ENCODE results near the gene DNAJB2.

DNAJB2 gene

DNA sequence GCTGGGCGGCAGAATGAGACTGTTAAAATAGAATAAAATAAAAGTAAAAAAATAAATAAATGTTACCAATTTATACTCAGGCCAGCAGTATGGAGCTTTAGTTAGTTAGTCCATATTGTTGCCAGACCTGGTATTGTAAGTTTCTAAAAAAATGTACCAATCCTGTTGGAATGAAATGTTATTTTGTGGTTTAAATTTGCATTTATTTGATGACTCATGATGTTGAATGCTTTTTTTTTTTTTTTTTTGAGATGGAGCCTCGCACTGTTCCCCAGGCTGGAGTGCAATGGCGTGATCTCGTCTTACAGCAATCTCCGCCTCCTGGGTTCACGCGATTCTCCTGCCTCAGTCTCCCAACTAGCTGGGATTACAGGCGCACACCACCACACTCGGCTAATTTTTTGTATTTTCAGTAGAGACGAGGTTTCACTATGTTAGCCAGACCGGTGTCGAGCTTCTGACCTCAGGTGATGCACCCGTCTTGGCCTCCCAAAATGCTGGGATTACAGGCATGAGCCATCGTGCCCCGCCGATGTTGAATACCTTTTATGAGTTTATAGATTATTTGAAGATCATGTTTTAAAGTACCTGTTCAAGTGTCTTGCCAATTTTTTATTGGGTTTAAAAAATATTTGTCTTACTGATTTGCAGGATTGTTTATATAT lies 35.8 kb downstream of the DNAJB2 start:
- Histone ChIP-seq H3K4me3 (replicated peaks; ENCODE audit: low read depth, low read length) (no peak overlapping the region), H3K36me3 (ENCODE audit: control insufficient read depth, insufficient read depth, low read length) (no peaks in the 10 kb centered on the region), H3K27me3 (replicated peaks; ENCODE audit: control insufficient read depth, insufficient read depth, low read length) (peaks cover 1% of the 10 kb centered on the region)
- DNase-seq (ENCODE audit: extremely low read depth, insufficient read length) = no peak
- TF ChIP-seq CTCF (IDR thresholded peaks at IDR 0.05; ENCODE audit: insufficient read depth, low read length, poor library complexity, severe bottlenecking) = no peak

DNA sequence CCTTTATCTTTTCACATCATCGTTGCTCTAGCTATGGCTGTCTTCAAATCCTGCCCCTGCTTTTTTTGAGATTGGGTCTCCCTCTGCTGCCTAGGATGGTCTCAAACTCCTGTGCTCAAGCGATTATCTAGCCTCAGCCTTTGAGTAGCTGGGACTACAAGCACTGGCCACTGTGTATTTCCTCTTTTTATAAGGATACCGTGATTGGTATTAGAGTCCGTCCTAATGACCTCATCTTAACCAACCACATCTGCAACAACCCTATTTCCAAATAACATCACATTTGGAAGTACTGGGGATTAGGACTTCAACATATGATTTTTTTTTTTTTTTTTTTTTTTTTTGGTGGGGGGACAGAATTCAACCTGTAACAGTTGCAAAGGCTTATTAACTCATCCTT lies 44.3 kb downstream of the DNAJB2 start:
- no peak for DNase-seq (ENCODE audit: extremely low read depth, insufficient read length)
- Histone ChIP-seq H3K27me3 (replicated peaks; ENCODE audit: control insufficient read depth, insufficient read depth, low read length) (peaks cover 1% of the 10 kb centered on the region; the same call in 1 of the 2 replicates), H3K36me3 (ENCODE audit: control insufficient read depth, insufficient read depth, low read length) (no peaks in the 10 kb centered on the region), H3K4me3 (replicated peaks; ENCODE audit: low read depth, low read length) (no peak overlapping the region)
- TF ChIP-seq CTCF (IDR thresholded peaks at IDR 0.05; ENCODE audit: insufficient read depth, low read length, poor library complexity, severe bottlenecking) = no peak

DNA sequence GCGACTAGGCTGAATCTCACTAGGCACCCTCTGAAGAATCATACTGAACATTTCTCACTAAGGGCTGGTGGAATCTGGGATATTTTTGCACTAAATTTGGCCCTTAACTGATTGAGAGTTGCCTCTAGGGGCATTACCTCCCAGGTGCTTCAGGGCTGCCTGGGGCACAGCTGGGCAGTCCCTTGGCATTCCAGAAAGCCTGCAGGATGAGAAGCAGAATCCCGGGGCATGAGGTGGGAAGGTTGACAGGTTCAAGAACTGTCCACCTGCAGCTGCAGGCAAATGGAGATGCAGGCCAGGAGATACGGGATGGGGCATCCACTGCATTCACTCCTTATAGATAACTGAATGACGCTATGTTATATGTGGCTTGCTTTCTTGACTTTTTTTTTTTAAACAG lies 46.0 kb downstream of the DNAJB2 start:
- TF ChIP-seq CTCF (IDR thresholded peaks at IDR 0.05; ENCODE audit: insufficient read depth, low read length, poor library complexity, severe bottlenecking) = no peak
- H3K27me3 ChIP-seq (replicated peaks; ENCODE audit: control insufficient read depth, insufficient read depth, low read length) = peaks cover 1% of the 10 kb centered on the region; the same call in 1 of the 2 replicates

DNA sequence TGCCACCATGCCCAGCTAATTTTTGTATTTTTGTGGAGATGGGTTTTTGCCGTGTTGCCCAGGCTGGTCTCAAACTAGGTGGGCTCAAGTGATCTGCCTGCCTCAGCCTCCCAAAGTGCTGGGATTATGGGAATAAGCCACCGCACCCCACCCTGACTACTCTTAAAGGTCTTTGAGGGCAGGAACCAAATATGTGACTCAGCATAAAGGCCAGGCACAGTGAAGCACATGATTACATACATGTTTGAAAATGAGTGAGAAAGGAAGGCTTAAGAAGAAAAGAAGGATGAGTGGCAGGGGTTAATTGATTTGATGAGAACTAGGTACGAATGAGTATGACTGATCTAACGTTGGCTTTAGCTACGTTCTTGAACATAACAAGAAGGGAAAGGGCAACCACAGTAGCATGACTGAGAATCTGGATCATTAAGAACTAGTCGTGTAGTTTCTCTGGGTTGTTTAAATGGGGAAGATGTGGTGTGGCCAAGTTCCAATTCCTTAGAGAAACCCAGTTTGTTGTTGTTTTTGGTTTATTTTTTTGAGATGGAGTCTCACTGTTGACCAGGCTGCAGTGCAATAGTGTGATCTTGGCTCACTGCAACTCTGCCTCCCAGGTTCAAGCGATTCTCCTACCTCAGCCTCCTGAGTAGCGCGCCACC lies 46.6 kb downstream of the DNAJB2 start:
- H3K27me3 ChIP-seq (replicated peaks; ENCODE audit: control insufficient read depth, insufficient read depth, low read length) = peaks cover 1% of the 10 kb centered on the region; the same call in 1 of the 2 replicates

More for the DNA sequence above, 46.0 kb downstream of the DNAJB2 start:
- DNase-seq (ENCODE audit: extremely low read depth, insufficient read length) = no peak
- H3K36me3 ChIP-seq (ENCODE audit: control insufficient read depth, insufficient read depth, low read length) = no peaks in the 10 kb centered on the region
- no peak overlapping the region for H3K4me3 ChIP-seq (replicated peaks; ENCODE audit: low read depth, low read length)

GRCh38 chr2:219327719-219328118 lies 48.6 kb downstream of the DNAJB2 start:
- H3K4me3 ChIP-seq (replicated peaks; ENCODE audit: low read depth, low read length) = no peak overlapping the region
- no peaks in the 10 kb centered on the region for H3K36me3 ChIP-seq (ENCODE audit: control insufficient read depth, insufficient read depth, low read length)
- peaks cover 1% of the 10 kb centered on the region; the same call in 1 of the 2 replicates for H3K27me3 ChIP-seq (replicated peaks; ENCODE audit: control insufficient read depth, insufficient read depth, low read length)
- no peak for DNase-seq (ENCODE audit: extremely low read depth, insufficient read length)
- no peak for TF ChIP-seq CTCF (IDR thresholded peaks at IDR 0.05; ENCODE audit: insufficient read depth, low read length, poor library complexity, severe bottlenecking)

More for the DNA sequence above, 46.6 kb downstream of the DNAJB2 start:
- Histone ChIP-seq H3K36me3 (ENCODE audit: control insufficient read depth, insufficient read depth, low read length) (no peaks in the 10 kb centered on the region), H3K4me3 (replicated peaks; ENCODE audit: low read depth, low read length) (no peak overlapping the region)
- no peak for DNase-seq (ENCODE audit: extremely low read depth, insufficient read length)
- TF ChIP-seq CTCF (IDR thresholded peaks at IDR 0.05; ENCODE audit: insufficient read depth, low read length, poor library complexity, severe bottlenecking) = no peak

Data from GM06990 (cell line).